HG02571 (cell line): Measurements from ENCODE around the gene TMPRSS2.

Experiments
- ATAC-seq: cut with Tn5 transposase; IDR thresholded peaks from one replicate; pipeline ENCODE4 v1.9.1; 2021; ENCODE audit warnings: mild to moderate bottlenecking, moderate library complexity; ENCODE audit not compliant: unreplicated experiment

Gene TMPRSS2

DNA sequence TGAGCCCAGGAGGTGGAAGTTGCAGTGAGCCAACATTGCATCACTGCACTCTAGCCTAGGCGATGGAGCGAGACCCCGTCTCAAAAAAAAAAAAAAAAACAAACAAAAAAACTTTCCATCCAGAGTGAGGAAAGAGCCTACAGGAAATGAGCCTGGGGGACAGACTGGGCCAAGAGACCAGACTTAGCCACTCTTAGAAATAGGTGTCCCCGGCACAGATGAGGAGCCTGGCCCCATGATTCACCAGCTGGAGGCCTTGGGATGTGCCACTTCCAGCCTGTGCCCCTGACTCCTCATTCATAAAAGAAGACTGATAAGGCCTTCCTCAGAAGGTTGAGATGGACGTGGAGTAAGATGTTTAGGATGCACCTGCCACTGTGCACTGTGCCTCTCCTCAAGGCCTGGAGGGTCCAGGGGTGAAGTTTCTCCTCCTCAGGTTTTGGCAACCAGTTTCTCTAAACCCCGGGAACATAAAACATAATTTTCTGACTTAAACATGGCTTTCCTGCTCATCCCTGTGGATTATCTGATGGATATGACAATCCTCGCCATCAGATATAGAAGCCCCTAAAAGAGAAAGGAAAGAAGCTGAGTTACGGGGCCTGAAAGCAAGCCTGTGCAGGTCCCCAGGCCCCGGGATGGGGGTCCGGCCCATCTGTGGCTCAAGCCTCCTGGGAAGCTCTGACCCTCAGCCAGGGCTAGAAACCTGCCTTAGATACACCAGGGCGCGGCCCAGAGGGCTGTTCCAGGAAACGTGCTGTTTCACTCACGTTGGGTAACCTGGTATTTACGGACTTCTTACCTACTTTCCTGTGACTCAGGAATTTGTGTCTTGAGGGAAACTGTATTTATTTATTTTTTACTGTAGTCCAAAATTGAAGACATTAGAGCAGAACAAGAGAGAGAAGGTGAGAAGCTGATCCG, 55.9 kb downstream of the TMPRSS2 start:
- ATAC-seq = no peak

DNA sequence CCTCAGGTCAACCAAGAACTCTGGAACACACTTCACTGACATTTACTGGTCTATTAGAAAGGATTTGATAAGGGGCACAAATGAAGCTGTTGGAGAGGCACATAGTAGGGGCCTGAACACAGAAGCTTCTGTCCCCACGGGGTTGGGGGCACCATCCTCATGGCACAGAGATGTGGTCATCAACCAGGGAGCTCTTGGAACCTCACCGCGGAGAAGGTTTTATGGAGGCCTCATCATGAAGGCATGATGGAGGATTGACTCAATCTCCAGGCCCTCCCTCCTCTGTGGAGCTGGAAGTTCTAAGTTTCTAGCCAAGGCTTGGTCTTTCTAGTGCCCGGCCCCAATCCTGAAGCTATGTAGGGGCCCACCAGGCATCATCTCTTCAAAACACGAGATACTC, 58.3 kb downstream of the TMPRSS2 start:
- no peak for ATAC-seq

GRCh38 chr21:41447356-41447755, 60.6 kb downstream of the TMPRSS2 start:
- no peak for ATAC-seq

DNA sequence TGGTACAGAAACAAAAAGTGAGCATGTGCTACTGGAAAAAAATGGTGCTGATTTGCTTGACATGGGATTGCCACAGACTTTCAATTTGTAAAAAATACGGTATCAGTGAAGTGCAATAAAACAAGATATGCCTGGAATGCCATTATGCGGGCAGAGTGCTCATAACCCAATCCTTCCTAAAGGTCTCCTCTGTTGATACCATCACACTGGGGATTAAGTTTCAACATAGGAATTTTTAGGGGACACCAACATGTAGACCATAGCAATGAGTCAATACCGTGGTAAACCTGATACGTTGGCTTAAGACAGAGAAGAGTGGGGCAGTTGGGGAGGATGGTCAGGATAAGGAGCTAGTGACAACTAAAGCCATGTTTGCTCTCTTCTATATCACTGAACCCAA, 61.4 kb downstream of the TMPRSS2 start:
- ATAC-seq = no peak

DNA sequence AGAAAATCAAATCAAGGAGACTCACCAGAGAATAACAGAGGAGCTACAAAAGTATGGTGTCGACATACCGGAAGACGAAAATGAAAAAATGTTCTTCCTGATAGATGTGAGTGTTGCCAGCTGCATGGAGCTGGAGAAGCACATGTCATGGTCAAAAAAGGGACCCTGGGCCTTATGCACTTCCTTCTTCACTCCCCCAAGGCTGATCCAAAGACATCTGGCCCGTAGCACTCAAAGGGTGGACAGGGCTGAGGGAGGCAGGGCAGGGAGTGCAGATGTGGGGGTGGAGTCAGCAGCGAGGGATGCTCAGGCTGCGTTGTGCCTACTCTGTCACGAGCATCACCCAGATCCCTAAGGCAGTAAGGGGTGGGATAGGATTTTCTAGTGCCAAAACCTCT, 62.5 kb downstream of the TMPRSS2 start:
- no peak for ATAC-seq

GRCh38 chr21:41444703-41445464, 63.1 kb downstream of the TMPRSS2 start:
- ATAC-seq = no peak

DNA sequence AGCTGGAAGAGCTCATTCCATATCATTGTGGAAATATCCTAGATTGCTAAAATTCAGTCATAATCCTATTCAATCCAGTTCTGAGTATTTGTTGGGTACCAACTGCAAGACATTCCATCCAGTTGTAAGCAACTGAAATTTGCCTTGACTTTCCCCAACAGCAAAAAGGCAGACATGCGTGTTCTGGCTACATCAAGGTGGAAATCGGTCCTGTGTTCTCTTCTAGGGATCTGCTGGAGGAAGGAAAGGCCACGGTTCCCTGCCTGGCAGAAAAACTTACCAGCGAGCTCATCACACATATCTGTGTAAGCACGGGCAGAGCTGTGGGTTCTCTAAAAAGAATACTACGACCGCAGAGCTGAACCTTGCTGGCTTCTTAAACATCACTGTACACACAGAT, 64.4 kb downstream of the TMPRSS2 start:
- ATAC-seq = no peak

DNA sequence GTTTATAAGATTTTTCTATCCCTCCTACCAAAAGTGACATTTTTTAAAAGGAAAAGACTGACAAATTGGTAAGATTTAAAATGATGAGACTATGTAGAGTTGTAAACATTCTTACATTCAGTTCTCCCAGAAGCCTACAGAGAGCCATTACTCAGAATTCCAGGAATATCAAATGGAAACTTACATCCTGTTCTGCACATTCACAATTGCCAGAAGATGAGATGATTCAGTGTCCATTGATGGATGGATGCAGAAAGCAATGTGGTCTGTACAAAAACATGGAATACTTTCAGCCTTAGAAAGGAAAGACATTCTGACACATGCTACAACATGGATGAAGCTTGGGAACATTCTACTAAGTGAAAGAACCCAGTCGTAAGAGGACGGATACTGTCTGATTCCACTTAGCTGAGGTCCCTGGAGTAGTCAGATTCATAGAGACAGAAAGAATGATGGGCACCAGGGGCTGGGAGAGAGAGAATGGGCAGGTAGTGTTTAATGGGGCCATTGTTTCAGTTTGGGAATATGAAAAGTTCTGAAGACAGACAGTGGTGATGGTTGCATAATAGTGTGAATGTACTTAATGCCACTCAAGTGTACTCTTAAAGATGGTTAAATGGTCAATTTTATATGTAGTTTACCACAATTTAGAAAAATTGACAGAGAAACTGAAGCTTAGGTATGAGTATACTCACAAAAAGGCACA, 65.3 kb downstream of the TMPRSS2 start:
- no peak for ATAC-seq

- ATAC-seq = no peak
Observed at GRCh38 chr21:41441546-41441945, 66.4 kb downstream of the TMPRSS2 start.

GRCh38 chr21:41439248-41439647, 68.7 kb downstream of the TMPRSS2 start:
- no peak for ATAC-seq

GRCh38 chr21:41438425-41439113, 69.4 kb downstream of the TMPRSS2 start:
- ATAC-seq = no peak

DNA sequence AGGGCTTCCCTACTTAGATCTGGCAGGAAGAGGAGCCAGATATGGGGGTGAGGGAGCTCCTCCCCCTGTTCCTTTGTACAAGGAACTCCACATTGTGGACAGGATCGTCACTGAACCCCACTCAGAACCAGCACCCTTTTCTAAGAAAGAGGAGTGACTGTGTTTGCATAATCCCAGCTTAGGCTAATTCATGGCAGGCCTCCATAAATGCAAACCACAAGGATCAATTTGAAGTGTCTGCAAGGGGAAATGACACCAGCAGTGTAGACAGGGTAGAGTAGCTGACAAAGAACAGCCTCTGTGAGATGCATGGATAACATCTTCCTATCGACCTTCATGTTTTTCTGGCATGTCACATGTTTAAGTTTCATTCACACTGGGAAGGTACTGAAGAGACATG, 70.2 kb downstream of the TMPRSS2 start:
- no peak for ATAC-seq

- ATAC-seq = no peak
Observed at GRCh38 chr21:41435706-41436105, 72.3 kb downstream of the TMPRSS2 start.

DNA sequence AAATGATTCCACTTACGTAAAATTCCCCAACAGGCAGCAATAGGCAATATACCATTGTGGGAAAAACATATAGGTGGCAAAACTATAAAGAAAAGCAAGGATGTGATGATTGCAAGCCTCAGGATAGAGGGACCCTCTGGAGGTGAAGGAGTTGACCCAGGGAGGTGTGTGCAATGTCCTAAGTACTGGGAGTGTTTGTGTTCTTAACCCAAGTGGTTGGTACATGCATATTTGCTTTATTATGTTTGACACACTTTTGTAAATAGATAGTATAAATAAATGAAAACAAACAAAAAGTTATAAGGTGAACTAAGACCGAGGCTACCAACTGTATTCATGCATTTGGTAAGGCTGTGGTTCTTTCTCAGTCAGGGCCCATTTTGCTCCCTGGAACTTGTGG, 74.4 kb downstream of the TMPRSS2 start:
- ATAC-seq = no peak

DNA sequence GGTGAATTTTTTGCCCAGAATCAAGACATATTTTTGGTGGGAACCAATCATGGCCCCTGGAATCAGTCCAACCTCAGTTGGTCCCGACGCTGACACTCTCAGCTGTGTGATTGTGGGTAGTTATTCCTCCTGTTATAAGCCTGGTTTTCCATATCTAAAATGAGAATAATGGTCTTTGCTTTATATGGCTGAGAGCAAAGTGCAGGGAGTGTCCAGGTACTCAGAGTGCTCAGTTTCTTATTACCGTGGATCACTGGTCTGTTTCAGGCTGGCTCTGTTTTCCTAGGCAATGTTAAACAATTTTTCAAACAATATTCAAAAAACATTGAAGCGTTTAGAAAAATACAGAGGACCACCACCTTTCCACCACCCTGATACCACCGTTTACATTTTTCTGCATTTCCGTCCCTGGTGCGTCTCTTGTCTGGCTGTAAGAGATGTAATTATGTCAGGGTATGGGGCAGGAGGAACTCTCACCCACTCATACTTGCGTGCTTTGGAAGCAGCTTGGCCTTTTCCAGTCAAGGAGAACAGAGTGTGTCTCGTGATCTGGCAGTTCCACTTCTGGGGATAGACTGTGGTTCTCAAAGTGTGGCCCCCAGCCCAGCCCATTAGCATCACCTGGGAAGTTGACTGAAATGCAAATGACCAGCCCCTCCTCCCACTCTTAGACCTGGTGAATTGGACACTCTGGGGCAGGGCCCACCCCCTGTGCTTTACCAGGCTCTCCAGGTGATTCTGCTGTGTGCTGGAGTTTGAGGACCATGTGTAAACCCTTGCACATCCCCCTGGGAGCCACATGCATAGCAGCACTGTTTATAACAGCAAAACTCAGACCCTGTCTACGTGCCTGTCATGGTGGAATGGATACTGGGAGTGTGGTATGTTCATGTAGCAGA, 75.1 kb downstream of the TMPRSS2 start:
- ATAC-seq = no peak

DNA sequence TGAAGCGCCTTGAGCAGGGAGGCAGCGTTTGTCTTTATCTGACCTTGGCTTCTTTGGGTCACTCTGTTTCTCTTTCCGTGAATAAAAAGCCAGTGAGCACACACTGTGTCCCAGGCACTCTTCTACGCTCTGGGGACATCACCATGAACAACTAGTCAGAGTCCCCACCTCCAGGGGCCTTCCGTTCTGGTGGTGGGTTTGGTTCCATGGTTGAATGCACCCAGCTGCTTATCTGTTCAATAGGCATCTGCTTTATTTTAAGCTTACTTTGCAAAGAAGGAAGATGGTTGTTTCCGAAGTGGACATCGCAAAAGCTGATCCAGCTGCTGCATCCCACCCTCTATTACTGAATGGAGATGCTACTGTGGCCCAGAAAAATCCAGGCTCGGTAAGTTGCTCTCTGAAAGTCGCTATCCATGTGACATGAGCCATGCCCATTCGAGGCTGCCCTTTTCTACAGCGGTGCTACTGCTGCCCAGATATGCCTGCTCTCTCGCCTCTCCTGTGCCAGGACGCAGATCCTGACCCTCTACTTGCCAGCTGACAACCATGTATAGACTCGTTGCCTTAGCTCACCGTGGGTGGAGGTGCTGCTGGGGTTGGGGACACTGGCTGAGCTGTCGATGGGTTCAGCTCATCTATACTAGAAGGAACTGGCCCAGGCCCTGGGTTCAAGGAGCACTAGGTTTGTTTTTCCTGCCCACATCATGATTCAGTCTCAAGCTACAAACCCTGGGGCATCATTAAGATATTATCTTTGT, 76.0 kb downstream of the TMPRSS2 start:
- ATAC-seq = peak; percentile 59

- ATAC-seq = no peak
Observed at GRCh38 chr21:41429925-41430491, 78.0 kb downstream of the TMPRSS2 start.

- no peak for ATAC-seq
Observed at GRCh38 chr21:41429305-41429704, 78.7 kb downstream of the TMPRSS2 start.

- no peak for ATAC-seq
Observed at GRCh38 chr21:41428847-41429246, 79.1 kb downstream of the TMPRSS2 start.
